GM19452 (cell line): ENCODE data around the gene SERF2.
"Not testable (repeated sequence)": the region's sequence is repeated elsewhere in the genome, so short reads cannot be mapped to it uniquely, and the experiment has no call there.

Experiments
- ATAC-seq: cut with Tn5 transposase; IDR thresholded peaks from one replicate; pipeline ENCODE4 v1.9.1; 2021; ENCODE audit not compliant: unreplicated experiment

Gene SERF2

DNA sequence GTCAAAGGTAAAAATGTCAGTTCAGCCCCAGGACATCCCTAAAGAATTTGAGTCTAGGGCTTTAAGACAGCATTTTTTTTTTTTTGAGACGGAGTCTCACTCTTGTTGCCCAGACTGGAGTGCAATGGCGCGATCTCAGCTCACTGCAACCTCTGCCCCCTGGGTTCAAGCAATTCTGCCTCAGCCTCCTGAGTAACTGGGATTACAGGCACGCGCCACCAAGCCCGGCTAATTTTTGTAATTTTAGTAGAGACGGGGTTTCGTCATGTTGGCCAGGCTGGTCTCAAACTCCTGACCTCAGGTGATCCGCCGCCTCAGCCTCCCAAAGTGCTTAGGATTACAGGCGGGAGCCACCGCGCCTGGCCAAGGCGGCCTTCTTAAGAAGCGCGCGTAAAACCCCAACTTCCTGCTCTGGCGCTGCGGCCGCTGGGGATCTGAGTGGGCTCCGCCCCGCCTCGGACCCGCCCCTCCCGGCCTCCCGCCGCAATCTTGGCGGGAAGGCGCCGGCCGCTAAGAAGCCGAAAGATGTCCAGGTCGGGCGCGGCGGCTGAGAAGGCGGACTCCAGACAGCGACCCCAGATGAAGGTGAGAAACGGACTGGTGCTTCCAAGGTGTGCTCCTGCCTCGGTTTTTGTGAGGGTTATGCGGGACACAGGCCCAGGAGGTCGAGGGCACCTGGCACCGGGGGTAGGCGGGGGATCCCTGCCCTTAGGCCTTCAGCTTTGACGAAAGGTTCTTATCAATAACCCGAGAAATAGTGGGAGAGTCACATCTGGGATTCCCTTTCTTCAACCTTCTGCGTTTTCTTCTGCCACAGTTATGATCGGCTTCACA, 34.6 kb downstream of the SERF2 start, which contains the start of gene WDR76:
WDR76 (plus strand) TSS at position 495 of the 834 bp plus-strand sequence; CDS start at position 526, 31 bp downstream.
- ATAC-seq, result peak; percentile 64

DNA sequence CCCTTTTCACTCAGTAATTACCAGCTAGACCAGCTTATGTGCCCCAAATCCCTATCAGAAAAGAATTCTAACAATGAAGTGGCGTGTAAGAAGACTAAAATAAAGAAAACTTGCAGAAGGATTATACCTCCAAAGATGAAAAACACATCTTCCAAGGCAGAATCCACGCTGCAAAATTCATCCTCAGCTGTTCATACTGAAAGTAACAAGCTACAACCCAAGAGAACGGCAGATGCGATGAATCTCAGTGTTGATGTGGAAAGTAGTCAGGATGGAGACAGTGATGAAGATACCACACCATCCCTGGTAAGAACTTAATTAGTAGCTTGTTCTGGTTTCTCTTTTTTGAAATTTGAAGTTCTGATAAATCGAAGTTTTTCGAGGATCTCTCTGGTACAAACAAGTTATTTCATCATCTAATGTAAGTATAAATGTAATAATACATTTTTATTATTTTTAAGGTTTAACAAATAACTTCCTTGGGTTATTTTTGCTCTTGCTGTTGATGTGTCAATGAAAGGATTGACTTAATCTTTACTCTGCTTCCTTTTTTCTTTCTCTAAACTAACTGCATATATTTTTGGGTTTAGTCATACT, 36.0 kb downstream of the SERF2 start:
- ATAC-seq, result no peak

- ATAC-seq, result not testable (repeated sequence)
Observed at GRCh38 chr15:43829951-43830540, 37.9 kb downstream of the SERF2 start.

- not testable (repeated sequence) for ATAC-seq
Observed at GRCh38 chr15:43830691-43831275, 38.7 kb downstream of the SERF2 start.

DNA sequence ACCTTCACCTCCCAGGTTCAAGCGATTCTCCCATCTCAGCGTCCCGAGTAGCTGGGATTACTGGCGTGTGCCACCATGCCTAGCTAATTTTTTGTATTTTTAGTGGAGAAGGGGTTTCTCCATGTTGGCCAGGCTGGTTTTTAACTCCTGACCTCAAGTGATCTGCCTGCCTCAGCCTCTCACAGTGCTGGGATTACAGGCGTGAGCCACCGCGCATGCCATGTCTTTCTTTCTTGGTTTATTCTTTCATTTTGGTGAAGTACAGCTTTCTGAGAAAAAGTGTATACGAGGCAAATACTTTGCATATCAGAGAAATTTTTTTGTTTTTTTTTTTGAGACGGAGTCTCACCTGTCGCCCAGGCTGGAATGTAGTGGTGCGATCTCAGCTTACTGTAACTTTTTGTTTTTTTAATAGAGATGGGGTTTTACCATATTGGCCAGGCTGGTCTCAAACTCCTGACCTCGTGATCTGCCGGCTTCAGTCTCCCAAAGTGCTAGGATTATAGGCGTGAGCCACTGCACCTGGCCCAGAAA, 39.5 kb downstream of the SERF2 start:
- not testable (repeated sequence) for ATAC-seq

DNA sequence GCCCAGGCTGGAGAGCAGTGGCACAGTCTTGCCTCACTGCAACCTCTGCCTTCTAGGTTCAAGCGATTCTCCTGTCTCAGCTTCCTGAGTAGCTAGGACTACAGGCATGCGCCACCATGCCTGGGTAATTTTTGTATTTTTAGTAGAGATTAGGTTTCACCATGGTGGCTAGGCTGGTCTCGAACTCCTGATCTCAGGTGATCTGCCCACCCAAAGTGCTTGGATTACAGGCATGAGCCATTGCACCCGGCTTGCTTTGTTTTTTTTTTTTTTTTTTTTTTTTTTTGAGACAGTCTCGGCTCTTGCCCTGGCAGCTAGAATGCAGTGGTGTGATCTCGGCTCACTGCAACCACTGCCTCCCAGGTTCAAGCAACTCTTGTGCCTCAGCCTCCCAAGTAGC, 40.4 kb downstream of the SERF2 start:
- ATAC-seq, result not testable (repeated sequence)

- no peak for ATAC-seq
Observed at GRCh38 chr15:43845421-43845820, 53.3 kb downstream of the SERF2 start.
